SH-SY5Y (cell line): ENCODE measurements around the gene FOLR3.

ENCODE experiments used
- GATA2 ChIP-seq: IDR thresholded peaks from 2 replicates; pipeline ENCODE4 v1.6.1; 2011; ENCODE audit warnings: mild to moderate bottlenecking, low read depth, low read length
- GATA3 ChIP-seq: IDR thresholded peaks from 2 replicates; pipeline ENCODE4 v1.6.1; 2011; ENCODE audit warnings: low read depth, mild to moderate bottlenecking, low read length, moderate library complexity

GRCh38 chr11:72140661-72141060 lies 5.1 kb downstream of the FOLR3 start:
- TF ChIP-seq GATA3 (no peak), GATA2 (no peak)
